OCI-LY7 (cell line): ENCODE data around the gene SCD.

ENCODE experiments used
- EZH2phosphoT487 ChIP-seq: fragments of 200-600 bp; sonication (generic); IDR thresholded peaks from 2 replicates; pipeline ENCODE4 v1.6.1; 2018; ENCODE audit warnings: low read depth, borderline replicate concordance, mild to moderate bottlenecking, mixed run types, antibody characterized with exemption, low read length, moderate library complexity, mixed read lengths
- TF ChIP-seq, protein P1 (sequence below): fragments of 200-600 bp; sonication (generic); conservative IDR thresholded peaks from 2 replicates; pipeline ENCODE4 v1.5.1; 2014; ENCODE audit warnings: mild to moderate bottlenecking, antibody characterized with exemption, low read length, moderate library complexity, mixed read lengths

DNA sequence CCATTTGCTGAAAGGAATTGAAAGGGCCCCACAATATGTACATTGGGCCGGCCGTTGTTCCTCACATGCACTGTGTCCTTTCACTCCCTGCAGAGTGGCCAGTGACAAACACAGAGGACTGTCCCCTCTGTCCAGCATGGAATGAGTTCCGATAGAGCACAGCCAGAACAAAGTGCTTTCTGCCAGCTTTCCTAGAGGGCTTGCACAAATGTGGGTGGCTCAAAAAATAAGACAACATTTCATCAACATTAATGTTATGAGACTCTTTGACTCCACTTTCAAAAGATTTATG lies 19.4 kb upstream of the SCD start:
- TF ChIP-seq, protein P1, sequence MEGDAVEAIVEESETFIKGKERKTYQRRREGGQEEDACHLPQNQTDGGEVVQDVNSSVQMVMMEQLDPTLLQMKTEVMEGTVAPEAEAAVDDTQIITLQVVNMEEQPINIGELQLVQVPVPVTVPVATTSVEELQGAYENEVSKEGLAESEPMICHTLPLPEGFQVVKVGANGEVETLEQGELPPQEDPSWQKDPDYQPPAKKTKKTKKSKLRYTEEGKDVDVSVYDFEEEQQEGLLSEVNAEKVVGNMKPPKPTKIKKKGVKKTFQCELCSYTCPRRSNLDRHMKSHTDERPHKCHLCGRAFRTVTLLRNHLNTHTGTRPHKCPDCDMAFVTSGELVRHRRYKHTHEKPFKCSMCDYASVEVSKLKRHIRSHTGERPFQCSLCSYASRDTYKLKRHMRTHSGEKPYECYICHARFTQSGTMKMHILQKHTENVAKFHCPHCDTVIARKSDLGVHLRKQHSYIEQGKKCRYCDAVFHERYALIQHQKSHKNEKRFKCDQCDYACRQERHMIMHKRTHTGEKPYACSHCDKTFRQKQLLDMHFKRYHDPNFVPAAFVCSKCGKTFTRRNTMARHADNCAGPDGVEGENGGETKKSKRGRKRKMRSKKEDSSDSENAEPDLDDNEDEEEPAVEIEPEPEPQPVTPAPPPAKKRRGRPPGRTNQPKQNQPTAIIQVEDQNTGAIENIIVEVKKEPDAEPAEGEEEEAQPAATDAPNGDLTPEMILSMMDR = no peak
- TF ChIP-seq EZH2phosphoT487 = no peak
